HG03558 (cell line): ENCODE results near the gene PRIM2.
"Not testable (repeated sequence)": the region's sequence is repeated elsewhere in the genome, so short reads cannot be mapped to it uniquely, and the experiment has no call there.

Experiments used
- ATAC-seq: cut with Tn5 transposase; IDR thresholded peaks from one replicate; pipeline ENCODE4 v1.9.1; 2021; ENCODE audit warnings: moderate number of reproducible peaks; ENCODE audit not compliant: unreplicated experiment; ENCODE audit errors: extremely low read depth

The PRIM2 gene

GRCh38 chr6:57317060-57317943 lies at the start of gene PRIM2:
Gene PRIM2, plus strand, starts transcription at chr6:57317630. Its CDS starts 816 bp downstream, at chr6:57318446.
- peak; percentile 64 for ATAC-seq

DNA sequence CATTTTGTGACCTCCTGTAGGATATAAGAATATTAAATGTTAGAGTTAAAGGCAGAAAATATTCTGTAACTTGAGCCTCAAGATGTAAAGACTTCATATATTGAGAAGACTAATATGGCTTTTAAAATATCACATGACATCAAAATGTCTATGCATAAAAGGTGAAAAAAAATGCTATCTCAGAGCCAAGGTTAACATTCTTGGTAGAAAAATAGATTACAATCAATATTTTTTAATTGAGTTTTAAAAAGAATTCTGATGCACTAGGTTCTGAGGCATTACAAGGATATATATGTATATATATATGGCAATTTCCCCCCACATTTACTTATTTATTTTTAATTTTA lies 49.2 kb upstream of the PRIM2 start:
- no peak for ATAC-seq

DNA sequence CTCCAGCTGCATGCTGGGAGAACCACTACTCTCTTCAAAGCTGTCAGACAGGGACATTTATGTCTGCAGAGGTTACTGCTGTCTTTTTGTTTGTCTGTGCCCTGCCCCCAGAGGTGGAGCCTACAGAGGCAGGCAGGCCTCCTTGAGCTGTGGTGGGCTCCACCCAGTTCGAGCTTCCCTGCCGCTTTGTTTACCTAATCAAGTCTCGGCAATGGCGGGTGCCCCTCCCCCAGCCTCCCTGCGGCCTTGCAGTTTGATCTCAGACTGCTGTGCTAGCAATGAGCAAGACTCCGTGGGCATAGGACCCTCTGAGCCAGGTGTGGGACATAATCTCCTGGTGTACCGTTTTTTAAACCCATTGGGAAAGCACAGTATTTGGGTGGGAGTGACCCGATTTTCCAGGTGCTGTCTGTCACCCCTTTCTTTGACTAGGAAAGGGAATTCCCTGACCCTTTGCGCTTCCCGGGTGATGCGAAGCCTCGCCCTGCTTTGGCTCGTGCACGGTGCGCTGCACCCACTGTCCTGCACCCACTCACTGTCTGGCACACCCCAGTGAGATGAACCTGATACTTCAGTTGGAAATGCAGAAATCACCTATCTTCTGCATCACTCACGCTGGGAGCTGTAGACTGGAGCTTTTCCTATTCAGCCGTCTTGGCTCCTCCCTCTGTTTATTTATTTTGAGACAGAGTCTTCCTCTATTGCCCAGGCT lies 43.2 kb upstream of the PRIM2 start:
- ATAC-seq, result not testable (repeated sequence)

DNA sequence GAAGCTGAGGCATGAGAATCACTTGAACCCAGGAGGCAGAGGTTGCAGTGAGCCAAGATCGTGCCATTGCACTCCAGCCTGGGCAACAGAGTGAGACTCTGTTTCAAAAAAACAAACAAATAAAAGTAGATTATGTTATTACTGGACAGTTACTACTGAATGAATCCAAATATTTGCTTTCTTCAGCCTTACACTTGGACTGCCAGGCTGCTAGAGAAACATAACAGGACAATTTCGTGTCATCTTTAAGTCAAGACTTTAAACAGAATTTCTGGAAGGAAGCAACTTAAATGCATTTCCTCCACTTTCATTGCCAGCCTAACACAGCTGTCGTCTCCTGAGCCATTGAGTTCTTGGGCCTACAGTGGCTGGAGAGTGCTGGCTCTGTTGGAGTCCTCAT lies 42.0 kb upstream of the PRIM2 start:
- ATAC-seq, result no peak

GRCh38 chr6:57276946-57277345 lies 40.5 kb upstream of the PRIM2 start:
- ATAC-seq, result no peak

- no peak for ATAC-seq
Measured at GRCh38 chr6:57278570-57278969, 38.9 kb upstream of the PRIM2 start.

DNA sequence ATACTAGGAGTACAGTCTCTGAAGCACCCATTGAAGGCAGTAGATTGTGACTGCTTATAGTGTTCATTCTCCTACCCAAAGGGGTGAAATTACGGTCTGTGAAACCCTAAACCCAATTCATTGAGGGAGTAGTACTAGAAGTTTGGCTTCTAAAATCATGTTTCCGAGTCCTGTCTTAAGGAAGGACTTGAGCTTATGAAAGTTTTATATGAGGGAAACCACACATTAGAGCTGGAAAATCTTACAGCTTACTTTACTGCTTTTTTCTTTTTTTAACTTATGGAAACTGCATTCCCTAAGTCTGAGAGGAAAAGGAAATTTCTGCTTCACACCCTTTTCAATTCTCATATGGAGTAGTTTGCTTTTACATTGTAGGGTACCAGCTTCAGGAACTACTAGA lies 38.4 kb upstream of the PRIM2 start:
- no peak for ATAC-seq

DNA sequence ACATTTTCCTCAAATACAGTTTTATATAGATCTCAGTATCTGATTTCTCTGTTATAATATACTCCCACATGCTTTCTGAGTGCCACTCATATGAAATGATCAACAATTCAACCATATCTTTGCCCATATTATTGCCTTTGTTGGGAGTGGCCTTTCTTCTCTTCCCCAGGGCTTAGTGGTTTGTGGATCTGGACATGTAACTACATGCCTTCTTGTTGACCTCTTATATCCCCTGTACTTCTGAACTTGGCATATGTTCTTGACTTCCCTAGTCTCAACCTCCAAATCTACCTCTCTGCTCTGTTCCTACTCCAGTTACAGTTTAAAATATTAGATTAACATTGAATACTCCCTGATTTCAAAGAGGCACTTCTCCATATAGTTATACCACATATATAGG lies 34.3 kb upstream of the PRIM2 start:
- ATAC-seq, result no peak

GRCh38 chr6:57283911-57284455 lies 33.4 kb upstream of the PRIM2 start:
- ATAC-seq, result no peak

GRCh38 chr6:57288136-57288535 lies 29.3 kb upstream of the PRIM2 start:
- ATAC-seq, result not testable (repeated sequence)

- ATAC-seq, result not testable (repeated sequence)
Measured at GRCh38 chr6:57293472-57293871, 24.0 kb upstream of the PRIM2 start.

DNA sequence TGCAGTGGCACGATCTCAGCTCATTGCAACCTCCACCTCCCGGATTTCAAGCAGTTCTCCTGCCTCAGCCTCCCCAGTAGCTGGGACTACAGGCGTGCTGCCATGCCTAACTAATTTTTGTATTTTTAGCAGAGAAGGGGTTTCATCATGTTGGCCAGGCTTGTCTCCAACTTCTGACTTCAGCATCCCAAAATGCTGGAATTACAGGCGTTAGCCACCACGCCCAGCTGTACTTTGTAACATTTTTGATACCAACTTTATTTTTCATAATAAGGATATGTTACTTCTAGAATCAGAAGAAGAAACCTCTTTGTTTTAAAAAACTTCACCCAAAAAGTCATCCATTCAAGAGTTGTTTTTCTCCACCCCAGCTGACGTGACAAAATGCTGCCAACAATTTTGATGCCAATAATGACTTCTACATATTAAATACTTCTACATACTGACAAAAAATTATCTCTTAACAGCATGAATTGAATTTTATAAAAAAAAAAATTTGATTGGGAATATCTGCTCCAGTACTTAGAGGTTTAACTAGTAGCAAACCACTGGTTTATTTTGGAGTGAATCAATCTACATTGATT lies 22.5 kb upstream of the PRIM2 start:
- no peak for ATAC-seq

- no peak for ATAC-seq
Measured at GRCh38 chr6:57297505-57297904, 19.9 kb upstream of the PRIM2 start.

- no peak for ATAC-seq
Measured at GRCh38 chr6:57298741-57299140, 18.7 kb upstream of the PRIM2 start.

GRCh38 chr6:57301757-57302156 lies 15.7 kb upstream of the PRIM2 start:
- ATAC-seq, result no peak

- no peak for ATAC-seq
Measured at GRCh38 chr6:57302477-57302876, 15.0 kb upstream of the PRIM2 start.

DNA sequence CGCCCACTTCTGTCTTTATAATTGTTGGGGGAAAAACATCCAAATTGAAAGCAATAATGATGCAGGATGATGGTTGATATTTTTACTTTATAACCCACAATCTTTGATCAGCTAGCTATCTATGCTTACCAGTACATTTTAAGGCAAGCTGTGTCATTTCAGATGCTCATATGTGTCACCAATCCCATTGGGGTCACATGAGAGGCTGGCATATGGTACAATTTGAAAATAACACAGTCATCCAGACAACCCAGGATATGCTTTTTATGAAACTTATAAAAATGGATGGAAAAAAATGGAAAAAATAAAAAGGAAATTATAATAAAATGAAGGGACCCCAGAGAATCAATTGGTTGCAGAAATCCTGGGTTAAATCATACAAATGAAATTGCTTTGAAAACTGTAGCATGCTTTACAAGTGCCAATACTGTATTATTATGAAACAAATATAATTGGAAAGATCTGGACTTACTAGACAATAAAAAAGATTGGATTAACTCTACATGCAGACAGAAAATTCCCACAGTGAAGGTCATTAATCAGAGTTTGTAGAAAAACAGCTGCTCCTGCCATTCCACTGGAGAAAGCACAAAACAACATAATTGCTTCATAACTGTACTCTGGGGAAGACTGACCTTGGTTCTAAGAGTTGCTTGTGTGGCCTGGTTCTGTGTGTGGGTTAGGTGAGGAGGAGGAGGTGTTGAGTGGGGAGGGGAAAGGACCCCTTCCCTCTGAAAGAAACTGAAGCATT lies 13.3 kb upstream of the PRIM2 start:
- ATAC-seq, result no peak

DNA sequence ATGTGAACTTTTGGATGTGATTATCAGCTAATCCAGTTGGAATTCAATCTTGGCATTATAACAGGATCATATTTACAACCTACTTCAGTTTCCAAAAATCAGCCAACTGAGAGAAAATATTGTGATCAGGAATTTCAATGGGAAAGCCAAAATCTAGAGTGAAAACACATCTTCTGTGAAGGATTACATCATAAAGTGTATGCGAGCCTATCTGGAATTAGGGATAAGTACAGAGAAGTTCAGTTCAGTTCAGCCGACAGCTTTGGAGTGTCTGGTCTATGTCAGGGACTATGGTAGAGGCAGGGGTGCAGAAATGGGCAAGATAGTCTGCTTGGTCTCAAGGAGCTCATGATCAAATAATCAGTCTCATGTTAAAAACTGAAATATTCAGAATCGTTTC lies 12.3 kb upstream of the PRIM2 start:
- no peak for ATAC-seq

DNA sequence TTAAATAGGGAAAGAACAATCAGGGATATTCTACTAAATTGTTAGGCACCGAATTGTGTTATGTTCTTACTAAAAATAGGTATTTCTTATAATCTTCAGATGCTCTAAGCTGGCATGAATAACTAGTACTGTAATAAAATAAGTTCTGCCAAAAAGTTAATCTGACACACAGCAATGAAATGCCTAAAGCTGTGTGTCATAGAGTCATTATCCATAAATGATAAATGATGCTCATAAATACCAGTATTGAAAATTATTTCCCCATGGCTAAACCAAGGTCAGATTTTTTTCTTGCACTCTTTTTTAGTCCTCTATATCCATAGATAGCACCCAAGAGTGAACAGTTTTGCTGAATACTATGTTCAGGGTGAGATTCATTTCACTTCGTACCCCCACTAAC lies 11.7 kb upstream of the PRIM2 start:
- no peak for ATAC-seq

DNA sequence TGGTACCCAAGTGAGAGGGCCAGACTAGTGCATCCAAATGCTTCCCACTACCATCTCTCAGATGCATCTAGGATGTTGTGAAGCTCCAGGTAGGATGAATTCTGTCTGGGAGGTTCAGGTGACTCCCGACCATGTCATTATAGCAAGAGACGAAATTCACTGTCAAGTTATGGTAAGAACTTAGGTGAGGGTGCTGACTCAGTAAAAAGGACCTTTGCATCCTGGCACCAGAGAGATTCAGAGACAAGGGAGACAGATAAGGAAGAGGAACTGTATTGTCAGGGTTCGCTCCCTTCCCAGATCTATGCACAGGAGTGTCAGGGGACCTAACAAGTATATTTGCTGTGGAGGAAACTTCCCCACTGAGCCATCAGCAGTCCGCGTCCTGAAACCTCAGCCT lies 11.2 kb upstream of the PRIM2 start:
- no peak for ATAC-seq
